ENCODE results near the gene SYK.

- TF ChIP-seq, protein P1, sequence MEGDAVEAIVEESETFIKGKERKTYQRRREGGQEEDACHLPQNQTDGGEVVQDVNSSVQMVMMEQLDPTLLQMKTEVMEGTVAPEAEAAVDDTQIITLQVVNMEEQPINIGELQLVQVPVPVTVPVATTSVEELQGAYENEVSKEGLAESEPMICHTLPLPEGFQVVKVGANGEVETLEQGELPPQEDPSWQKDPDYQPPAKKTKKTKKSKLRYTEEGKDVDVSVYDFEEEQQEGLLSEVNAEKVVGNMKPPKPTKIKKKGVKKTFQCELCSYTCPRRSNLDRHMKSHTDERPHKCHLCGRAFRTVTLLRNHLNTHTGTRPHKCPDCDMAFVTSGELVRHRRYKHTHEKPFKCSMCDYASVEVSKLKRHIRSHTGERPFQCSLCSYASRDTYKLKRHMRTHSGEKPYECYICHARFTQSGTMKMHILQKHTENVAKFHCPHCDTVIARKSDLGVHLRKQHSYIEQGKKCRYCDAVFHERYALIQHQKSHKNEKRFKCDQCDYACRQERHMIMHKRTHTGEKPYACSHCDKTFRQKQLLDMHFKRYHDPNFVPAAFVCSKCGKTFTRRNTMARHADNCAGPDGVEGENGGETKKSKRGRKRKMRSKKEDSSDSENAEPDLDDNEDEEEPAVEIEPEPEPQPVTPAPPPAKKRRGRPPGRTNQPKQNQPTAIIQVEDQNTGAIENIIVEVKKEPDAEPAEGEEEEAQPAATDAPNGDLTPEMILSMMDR (IDR thresholded peaks at IDR 0.05): no peak
- TF ChIP-seq POLR2A (IDR thresholded peaks at IDR 0.05): no peak
Observed at GRCh38 chr9:90827181-90827871, 25.7 kb downstream of the SYK start.

Measured in thyroid gland (tissue), 4 donors.